Neuron (in vitro differentiated cells): Measurements from ENCODE around the gene C19orf85.
"Not testable (repeated sequence)": the region's sequence is repeated elsewhere in the genome, so short reads cannot be mapped to it uniquely, and the experiment has no call there.

Source experiments
- H2AFZ ChIP-seq: one replicate; pipeline ENCODE4 v1.6.1; 2013; ENCODE audit warnings: low read depth, mild to moderate bottlenecking, inconsistent platforms, low read length, moderate library complexity
- H3K27me3 ChIP-seq: one replicate; pipeline ENCODE4 v1.6.1; 2013; ENCODE audit warnings: low read length; ENCODE audit not compliant: insufficient read depth
- H3K36me3 ChIP-seq: one replicate; pipeline ENCODE4 v1.6.1; 2013; ENCODE audit warnings: low read length; ENCODE audit not compliant: insufficient read depth
- H3K4me1 ChIP-seq: one replicate; pipeline ENCODE4 v1.6.1; 2013; ENCODE audit warnings: low read length; ENCODE audit not compliant: insufficient read depth
- H3K4me3 ChIP-seq: 2 replicates; pipeline ENCODE4 v1.5.1; 2013; ENCODE audit warnings: mild to moderate bottlenecking, low read length, moderate library complexity
- H3K9me3 ChIP-seq: one replicate; pipeline ENCODE4 v1.6.1; 2013; ENCODE audit warnings: low read length

The C19orf85 gene

DNA sequence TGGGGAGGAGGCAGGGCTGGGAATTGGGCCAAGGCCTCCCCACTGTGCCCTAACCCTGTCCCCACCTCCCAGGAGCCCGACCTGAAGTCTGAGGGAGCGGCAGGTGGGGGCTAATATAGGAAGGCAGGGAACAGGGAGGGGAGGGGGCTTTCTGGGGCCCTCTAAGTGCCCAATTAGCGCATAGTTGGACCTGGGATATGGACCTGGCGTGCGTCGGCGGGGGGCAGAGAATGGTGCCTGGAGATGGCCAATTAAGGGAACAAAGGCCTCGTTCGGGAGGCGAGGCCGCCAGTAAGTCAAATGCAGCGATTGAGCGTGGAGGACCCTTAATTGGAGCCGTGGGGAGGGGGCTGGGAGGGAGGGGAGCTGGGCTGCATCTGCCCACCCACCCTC is at the start of gene C19orf85:
TSS of gene C19orf85 (minus strand) at position 90 of the 393 bp plus-strand sequence. CDS start 197 bp downstream, outside the sequence.
- no peak within 1 kb of the TSS for H2AFZ ChIP-seq
- peaks cover 19% of the 10 kb centered on the region for H3K27me3 ChIP-seq

DNA sequence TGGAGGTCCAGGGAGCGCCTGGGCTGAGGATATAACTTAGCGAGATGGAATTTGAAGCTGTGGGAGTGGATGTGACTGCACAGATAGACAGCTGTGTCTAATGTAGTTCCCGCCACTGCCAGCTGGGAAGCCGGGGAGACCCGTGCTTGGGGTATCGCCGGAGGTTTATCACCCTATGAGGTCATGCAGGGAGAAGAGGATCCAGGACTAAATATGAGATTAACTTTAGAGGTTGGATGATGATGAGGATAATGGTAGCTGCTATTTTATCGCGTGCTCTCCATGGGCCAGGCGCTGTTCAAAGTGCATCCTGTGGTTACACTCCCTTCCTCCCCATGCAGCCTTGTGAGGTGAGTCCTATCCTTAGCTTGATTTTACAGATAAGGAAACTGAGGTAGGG is 43.6 kb upstream of the C19orf85 start:
- H2AFZ ChIP-seq, result no peak overlapping the region
- no peak overlapping the region for H3K4me3 ChIP-seq
- no peaks in the 10 kb centered on the region for H3K9me3 ChIP-seq
- H3K27me3 ChIP-seq, result no peaks in the 10 kb centered on the region
- H3K4me1 ChIP-seq, result no peaks in the 10 kb centered on the region
- no peaks in the 10 kb centered on the region for H3K36me3 ChIP-seq

More for the DNA sequence above, at the start of gene C19orf85:
- Histone ChIP-seq H3K4me3 (no peak within 1 kb of the TSS), H3K9me3 (no peaks in the 10 kb centered on the region), H3K4me1 (peaks cover 17% of the 10 kb centered on the region), H3K36me3 (no peaks in the 10 kb centered on the region)

DNA sequence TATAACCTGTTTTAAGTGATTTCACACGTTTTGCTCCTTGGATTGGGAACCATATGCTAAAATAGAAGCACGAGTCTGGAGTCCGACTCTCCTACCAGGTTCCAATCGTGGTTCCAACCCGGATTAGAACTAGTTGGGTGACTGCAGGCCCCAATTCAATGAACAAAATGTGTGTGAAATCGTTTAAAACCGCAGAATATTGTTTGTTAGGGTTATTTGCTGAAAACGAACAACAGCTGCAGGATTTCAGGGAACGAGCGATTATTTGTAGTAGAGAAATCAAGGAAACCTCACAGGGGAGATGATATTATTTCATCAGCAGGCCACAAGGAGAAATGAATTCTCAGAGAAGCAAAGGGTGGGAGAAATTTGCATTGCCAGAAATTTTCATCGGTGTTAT is 40.4 kb upstream of the C19orf85 start:
- Histone ChIP-seq H3K36me3 (no peaks in the 10 kb centered on the region), H3K27me3 (no peaks in the 10 kb centered on the region), H2AFZ (no peak overlapping the region), H3K4me1 (no peaks in the 10 kb centered on the region), H3K4me3 (no peak overlapping the region), H3K9me3 (no peaks in the 10 kb centered on the region)

DNA sequence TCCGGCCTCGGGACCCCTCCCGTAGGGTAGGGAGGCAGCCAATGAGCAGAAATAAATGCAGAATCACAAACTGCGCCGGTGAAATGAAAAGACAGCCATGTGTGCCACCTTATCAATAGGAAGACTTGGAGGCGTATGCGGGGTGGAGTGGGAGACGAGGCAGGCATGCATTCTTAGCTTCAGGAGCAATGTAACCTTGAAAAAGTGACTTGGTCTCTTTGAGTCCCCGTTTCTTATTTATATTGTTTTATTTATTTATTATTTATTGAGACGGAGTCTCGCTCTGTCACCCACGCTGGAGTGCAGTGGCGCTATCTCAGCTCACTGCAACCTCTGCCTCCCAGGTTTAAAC is 39.7 kb upstream of the C19orf85 start:
- H3K27me3 ChIP-seq, result no peaks in the 10 kb centered on the region
- peak overlapping the region; percentile 63 for H2AFZ ChIP-seq
- peak overlapping the region; percentile 46 for H3K4me3 ChIP-seq
- no peaks in the 10 kb centered on the region for H3K9me3 ChIP-seq
- H3K4me1 ChIP-seq, result no peaks in the 10 kb centered on the region
- H3K36me3 ChIP-seq, result no peaks in the 10 kb centered on the region

DNA sequence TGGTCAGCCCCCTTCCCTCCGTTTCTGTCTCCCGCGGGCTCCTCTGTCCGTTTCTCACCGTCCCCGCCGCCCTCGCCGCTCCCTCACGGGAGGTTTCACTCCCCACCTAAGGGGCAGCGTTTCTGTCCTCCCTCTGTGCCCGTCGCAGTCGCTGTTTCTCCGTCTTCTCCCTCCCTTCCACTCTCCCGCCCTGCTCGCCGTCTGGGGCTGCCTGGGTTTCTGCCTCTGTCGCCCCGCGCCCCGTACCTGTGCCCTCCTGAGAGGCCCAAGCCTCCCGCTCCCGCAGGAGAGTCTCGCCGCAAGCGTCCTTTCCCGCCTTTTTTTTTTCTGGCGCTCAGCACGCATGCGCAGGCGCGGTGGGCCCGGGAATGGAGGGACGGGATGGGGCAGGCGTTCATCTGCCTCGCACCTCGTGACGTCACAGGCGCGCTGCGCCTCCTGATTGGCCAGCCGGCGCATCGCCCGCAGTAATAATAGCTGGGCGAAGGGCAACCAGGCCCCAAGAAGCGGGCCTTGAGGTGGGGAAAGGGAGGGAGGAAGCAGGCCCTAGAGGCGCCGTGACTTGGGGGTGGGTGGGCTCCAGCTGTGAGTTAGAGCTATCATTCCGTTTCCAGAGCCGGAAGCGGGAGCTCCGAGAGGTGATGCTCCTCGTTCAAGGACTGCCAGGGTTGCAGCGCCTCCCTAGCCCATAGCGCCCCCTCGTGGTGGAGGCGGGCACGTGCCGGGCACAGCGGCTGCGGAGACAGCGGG is 39.1 kb upstream of the C19orf85 start:
- no peaks in the 10 kb centered on the region for H3K27me3 ChIP-seq
- H3K4me1 ChIP-seq, result no peaks in the 10 kb centered on the region
- peak overlapping the region; percentile 63 for H2AFZ ChIP-seq
- no peaks in the 10 kb centered on the region for H3K9me3 ChIP-seq
- H3K4me3 ChIP-seq, result peak overlapping the region; percentile 46
- no peaks in the 10 kb centered on the region for H3K36me3 ChIP-seq

DNA sequence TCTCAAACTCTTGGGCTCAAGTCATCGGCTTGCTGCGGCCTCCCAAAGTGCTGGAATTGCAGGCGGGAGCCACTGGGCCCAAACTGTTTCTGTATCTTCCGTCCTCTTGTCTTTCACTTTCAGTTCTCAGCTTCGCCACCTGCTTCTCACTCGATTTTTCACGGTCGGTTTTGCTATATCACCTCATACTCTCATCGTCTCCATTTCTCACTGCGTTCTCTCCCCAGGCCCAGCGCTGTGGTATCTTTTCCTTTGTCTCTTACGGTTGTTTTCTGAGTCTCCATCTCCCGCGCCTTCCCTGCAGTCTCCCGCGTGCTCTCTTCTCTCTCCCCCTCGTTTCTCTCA is 38.6 kb upstream of the C19orf85 start:
- Histone ChIP-seq H3K27me3 (no peaks in the 10 kb centered on the region), H3K4me1 (no peaks in the 10 kb centered on the region), H2AFZ (no peak overlapping the region), H3K4me3 (no peak overlapping the region), H3K36me3 (no peaks in the 10 kb centered on the region), H3K9me3 (no peaks in the 10 kb centered on the region)

DNA sequence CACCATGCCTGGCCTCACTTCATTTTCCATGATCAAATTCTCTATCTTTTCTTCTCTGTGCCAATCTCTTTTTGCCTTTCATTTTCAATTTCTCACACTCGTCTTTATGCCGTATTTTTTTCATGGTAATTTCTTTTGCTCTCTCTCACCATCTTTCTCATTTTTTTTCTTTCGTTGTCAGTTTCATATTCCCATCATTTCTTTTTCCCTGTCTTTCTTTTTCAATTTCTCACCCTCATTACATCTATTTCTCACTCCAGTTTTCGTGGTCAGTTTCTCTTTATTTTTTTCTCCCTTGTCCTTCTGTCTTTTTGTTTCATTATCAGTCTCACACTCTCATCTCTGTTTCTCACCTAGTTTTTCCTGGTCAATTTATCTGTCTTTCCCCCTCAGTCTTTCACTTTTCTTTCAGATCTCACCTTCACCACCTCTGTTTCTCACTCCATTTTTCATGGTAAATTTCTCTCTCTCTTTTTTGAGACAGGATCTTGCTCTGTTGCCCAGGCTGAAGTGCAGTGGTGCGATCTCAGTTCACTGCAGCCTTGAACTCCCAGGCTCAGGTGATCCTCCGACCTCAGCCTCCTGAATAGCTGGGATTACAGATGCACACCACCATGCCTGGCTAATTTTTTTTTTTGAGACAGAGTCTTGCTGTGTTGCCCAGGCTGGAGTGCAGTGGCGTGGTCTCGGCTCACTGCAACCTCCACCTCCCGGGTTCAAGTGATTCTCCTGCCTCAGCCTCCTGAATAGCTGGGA is 37.8 kb upstream of the C19orf85 start:
- no peaks in the 10 kb centered on the region for H3K36me3 ChIP-seq
- no peak overlapping the region for H2AFZ ChIP-seq
- H3K4me1 ChIP-seq, result no peaks in the 10 kb centered on the region
- no peaks in the 10 kb centered on the region for H3K27me3 ChIP-seq
- no peaks in the 10 kb centered on the region for H3K9me3 ChIP-seq
- no peak overlapping the region for H3K4me3 ChIP-seq

DNA sequence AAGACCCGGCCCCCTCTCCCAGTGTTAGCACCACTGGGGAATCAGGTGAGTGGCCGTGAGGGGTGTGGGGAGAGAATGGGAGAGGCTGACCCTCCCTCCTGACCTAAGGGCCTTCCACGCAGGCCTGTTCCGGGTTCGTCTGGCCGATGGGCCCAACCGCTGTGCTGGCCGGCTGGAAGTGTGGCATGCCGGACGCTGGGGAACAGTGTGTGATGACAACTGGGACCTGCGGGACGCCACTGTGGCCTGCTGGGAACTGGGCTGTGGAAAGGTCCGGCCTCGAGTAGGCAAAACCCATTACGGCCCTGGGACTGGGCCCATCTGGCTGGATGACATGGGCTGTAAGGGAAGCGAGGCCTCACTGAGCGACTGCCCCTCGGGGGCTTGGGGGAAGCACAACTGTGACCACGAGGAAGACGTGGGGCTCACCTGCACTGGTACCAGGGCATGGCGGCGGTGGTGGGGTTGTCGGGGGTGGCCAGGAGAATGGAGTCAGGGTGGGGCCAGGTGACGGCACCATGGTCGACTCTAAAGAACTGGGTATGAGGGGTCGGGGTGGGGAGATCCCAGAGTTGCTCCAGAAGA is 35.9 kb upstream of the C19orf85 start:
- H3K9me3 ChIP-seq, result no peaks in the 10 kb centered on the region
- H3K27me3 ChIP-seq, result no peaks in the 10 kb centered on the region
- H3K36me3 ChIP-seq, result no peaks in the 10 kb centered on the region
- H2AFZ ChIP-seq, result no peak overlapping the region
- no peaks in the 10 kb centered on the region for H3K4me1 ChIP-seq
- H3K4me3 ChIP-seq, result no peak overlapping the region

DNA sequence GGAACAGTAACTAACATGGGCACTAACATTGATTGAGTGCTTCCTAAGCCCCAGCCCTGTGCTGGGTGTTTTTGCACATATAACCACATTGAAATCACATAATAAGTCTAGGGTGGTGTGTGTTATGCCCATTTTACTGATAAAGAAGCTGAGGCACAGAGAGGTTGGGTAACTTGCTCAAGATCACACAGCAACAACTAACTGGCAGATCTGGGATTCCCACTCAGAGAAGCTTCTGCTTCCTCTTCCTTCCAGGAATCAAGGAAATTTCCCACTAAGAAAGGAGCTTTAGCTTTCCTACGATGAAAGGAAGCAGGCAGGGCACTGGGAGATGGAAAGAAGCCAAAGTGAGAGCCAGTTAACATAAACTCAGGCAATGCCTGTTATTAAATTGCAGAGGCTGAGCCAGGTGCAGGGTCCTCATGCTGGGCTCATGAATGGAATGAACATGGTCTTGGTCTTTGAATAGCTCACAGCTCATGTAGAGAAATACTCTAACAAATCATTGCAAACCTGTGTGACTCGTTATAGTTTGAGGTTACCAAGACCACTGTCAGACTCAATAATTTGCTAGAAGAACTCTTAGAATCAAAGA is 33.8 kb upstream of the C19orf85 start:
- H3K4me3 ChIP-seq, result no peak overlapping the region
- no peak overlapping the region for H2AFZ ChIP-seq
- peaks cover 4% of the 10 kb centered on the region for H3K4me1 ChIP-seq
- no peaks in the 10 kb centered on the region for H3K27me3 ChIP-seq
- no peaks in the 10 kb centered on the region for H3K9me3 ChIP-seq
- no peaks in the 10 kb centered on the region for H3K36me3 ChIP-seq

DNA sequence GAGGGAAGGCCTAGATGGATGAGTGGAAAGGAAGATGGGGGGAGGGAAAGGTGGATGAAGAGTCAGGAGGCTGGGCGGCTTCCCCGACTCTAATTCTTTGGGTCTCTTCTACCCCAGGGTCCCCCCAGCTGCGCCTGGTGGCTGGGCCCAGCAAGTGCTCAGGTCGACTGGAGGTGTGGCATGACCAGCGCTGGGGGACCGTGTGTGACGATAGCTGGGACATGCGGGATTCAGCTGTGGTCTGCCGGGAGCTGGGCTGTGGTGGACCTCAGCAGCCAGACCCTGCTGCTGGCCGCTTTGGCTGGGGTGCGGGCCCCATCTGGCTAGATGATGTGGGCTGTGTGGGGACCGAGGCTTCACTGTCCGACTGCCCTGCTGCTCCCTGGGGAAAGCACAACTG is 33.2 kb upstream of the C19orf85 start:
- H3K36me3 ChIP-seq, result no peaks in the 10 kb centered on the region
- peaks cover 4% of the 10 kb centered on the region for H3K4me1 ChIP-seq
- H3K27me3 ChIP-seq, result no peaks in the 10 kb centered on the region
- H3K4me3 ChIP-seq, result no peak overlapping the region
- H3K9me3 ChIP-seq, result no peaks in the 10 kb centered on the region
- H2AFZ ChIP-seq, result no peak overlapping the region

DNA sequence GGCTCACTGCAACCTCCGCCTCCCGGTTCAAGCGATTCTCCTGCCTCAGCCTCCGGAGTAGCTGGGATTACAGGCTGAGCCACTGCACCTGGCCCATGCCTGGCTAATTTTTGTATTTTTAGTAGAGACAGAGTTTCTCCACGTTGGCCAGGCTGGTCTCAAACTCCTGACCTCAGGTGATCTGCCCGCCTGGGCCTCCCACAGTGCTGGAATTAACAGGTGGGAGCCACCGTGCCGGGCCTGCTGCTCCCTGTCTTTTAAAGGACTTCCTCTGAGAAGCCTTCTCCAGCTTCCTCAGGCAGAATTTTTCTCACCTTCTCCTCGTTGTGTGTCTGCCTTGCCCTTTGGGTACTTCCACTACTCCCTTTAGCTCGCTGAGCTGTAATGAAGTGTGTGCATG is 32.3 kb upstream of the C19orf85 start:
- H2AFZ ChIP-seq, H3K27me3 ChIP-seq, H3K9me3 ChIP-seq, H3K4me1 ChIP-seq, H3K36me3 ChIP-seq, H3K4me3 ChIP-seq: not testable (repeated sequence)

DNA sequence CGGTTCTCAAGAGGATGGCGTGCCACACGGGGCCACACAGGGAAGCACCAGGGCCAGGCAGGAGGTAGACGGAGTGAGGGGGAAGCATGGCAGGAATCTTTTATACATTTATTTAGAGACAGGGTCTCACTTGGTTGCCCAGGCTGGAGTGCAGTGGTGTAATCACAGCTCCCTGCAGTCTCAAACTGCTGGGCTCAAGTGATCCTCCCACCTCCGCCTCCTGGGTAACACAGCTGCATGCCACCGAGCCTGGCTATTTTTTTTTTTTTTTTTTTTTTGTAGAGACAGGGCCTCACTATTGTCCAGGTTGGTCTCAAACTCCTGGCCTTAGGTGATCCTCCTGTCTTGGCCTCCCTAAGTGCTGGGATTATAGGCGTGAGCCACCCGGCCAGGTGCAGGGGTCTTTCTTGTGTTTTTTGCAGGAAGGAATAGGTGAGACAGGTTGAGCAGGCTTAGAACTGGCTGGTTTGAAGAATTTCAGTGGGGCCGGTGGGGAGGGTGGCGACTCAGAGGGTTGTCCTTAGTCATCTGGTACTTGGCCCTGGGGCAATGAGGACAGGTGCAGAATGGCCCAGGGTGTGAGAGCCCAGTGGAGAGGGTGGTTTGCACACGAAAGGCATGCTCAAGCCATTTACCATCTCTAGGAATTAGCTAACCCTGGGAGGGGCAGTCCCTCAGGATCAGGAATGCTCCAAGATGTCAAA is 31.2 kb upstream of the C19orf85 start:
- no peak overlapping the region for H2AFZ ChIP-seq
- H3K9me3 ChIP-seq, result no peaks in the 10 kb centered on the region
- no peak overlapping the region for H3K4me3 ChIP-seq
- H3K4me1 ChIP-seq, result peaks cover 8% of the 10 kb centered on the region
- H3K27me3 ChIP-seq, result no peaks in the 10 kb centered on the region
- H3K36me3 ChIP-seq, result no peaks in the 10 kb centered on the region
